Placental pericyte (primary cell): ENCODE results near the gene MRPL9. TPM values are rescaled to one million over a fixed set of nuclear protein-coding genes. Genes with fewer than 3 reads are reported as not detected.

Experiments used
- small RNA-seq: library from RNA; depleted of rRNA; stranded (forward); fragments of <200 nt; gene quantifications from one replicate; pipeline ENCODE3, GENCODE V24; 2012; ENCODE audit warnings: low replicate concordance
- total RNA-seq: library from RNA; depleted of rRNA; stranded (reverse); fragments of >200 nt; gene quantifications from 2 replicates; pipeline ENCODE4 v1.2.3, GENCODE V29; 2012

MRPL9 gene
- 77.2 and 87.5 TPM in 2 replicates for total RNA-seq

GRCh38 chr1:151762941-151763921 is at the start of gene MRPL9:
MRPL9 (minus strand) TSS chr1:151763496; CDS start chr1:151763479, 17 bp downstream.

DNA sequence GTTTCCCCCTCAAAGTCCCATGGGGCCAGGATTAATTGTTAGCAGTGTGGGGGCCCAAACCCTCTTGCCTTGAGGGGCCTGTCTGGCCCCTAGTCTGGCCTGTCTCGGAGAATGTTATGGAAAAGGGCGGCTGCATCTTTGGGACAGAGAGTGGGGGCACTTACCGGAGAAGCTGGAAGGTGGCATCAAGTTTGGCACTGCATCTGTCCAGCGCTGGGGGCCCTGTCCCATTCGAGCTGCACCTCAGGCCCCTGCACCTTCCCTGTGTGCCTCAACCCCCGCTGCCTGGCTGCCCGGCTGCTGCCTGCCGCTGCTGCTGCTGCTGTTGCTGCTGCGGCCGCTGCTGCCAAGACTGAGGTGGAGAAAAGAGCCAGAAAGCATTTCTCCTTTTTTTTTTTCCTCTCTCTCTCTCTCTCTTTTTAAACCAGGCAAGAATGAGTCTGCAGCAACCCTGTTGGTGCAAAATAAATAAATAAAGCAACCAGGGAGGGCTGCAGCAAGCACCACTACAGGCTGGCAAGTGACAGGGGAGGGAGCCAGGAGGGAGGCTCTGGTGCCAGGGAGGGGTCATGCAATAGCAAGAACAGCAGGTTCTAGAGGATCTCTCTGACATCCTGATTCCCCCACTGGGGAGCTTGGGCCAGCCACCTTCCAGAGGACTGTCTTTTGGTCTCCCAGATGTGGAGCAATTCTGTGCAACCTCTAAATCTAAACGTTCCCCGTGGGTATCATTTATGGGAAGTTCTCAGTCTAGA is 41.9 kb upstream of the MRPL9 start, which contains the start of gene LINGO4:
LINGO4 (minus strand) TSS at position 354 of the 755 bp plus-strand sequence. CDS start 2,715 bp downstream, outside the sequence.

DNA sequence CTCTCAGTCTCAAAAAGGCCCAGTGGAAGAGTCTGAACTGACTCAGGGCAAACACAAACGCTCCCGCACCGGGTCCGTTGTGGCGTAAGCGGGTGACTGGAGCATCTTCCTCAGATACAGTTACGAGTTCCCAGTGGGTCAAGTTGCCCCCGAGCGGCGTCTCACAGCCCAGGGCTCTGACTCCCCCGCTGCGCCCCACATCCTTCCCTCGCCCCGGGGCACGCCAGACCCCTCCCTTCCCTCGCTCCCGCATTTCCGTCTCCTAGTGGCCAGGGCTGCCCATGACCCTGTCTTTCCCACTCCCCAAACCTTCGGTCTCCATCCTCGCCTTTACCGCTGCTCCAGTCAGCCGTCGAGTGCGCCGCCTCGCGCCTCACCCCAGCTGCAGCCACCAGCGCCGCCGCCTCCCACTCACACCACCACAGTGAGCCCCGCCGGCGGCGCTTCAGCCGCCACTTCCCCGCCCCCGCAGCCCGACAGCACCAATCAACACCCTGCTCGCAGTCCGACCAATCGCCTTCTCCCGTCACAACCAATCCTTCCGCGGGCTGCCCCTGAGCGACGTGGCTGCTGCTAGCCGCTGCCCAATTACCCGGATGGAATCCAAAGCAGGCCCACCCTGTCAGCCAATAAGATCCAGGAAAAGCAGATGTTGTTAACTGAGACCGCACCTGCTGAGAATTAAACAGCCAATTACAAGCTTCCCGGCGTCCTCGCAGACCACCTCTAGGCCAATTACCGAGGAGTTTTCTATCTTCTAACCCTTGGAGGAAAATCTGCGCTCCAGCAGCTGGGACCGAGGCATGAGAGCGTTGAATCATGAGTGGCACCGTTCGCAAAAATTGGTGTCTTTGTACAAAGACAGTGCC is 27.0 kb upstream of the MRPL9 start, which contains the start of gene TDRKH:
TDRKH (minus strand) TSS at position 430 of the 869 bp plus-strand sequence. CDS start 7,478 bp downstream, outside the sequence.

DNA sequence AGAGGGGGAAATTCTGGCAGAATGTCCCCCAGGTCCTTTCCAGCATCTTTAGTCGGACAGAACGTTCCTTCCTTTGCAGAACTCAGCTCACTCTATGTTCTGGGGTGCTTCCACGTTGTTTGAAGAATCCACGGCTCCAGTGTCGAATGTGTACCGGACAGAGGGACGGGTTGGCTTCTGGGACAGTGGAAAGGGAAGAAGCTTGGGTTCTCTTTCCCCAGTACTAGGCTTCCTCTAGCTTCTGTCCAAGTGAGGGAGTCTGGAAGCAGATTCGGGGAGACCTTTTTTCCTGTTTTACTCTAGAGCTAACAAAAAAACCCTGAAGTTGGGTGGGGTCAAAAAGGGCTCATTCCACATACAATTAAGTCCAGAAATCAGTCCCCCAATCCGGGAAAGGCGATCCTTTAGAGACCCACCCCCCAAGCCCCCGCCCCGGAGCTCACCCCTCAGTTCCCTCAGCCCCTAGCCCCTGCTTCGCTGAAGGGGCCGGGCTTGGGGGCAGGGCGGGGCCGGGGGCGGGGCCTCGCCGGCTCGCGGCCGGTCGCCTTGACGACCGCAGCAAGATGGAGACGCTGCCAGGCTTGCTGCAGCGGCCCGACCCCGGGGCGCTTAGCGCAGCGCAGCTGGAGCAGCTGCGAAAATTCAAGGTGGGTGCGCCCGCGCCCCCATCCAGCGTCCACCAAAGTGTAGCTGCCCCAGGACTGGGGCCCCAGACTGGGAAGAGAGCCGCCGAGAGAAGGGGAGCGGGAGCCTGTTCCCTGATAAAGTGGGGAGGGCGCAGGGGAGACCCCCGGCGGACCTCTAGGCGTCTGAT is 42.1 kb downstream of the MRPL9 start, which contains the start of gene RIIAD1:
RIIAD1 (plus strand) TSS at position 549 of the 814 bp plus-strand sequence; CDS start at position 564, 15 bp downstream.

DNA sequence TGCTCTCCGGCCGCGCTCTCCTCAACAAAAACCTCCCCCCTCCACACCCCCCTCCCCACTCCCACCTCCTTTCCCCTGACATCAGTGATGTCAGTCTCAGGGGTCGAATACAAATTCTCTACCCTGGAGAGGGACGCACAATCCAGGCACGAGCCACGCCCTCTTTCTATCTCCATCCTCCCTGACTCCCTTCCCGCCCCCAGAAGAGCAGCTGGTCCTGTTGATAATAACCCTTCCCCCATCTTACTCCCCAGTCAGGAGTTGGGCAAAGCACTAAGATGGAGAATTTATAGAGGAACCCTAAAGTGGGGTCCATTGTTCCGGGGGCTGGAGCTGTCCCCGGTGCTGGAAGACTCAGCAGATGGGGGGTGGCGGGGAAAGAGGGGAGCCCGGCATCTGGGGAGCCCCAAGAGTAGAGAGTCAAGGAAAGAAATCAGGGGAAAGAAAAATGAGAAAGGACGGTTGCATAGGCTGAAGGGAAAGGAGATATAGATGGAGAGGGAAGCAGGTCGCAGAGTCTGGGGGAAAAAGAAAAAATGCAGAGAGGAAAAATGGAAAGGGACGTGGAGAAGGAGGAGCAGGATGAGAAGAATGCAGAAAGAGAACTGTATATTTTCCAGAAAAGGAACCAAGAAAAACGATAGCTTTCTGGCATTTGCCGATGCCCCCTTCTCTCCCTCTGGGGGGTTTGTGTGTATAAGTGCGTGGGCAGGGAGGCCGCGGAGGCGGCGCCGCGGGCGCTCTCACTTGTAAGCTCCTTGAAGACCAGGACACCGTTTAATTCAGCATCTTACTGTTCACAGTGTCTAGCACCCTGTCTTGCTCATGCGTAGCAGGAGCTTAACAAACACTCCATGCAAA is 46.3 kb downstream of the MRPL9 start, which contains the start of gene CELF3:
CELF3 (minus strand) TSS at position 33 of the 861 bp plus-strand sequence. CDS start 783 bp downstream, outside the sequence.

Small RNA genes within 50 kb of the gene (small RNA-seq; reads per million reads assigned to genes)
- gene RNU6-662P: not detected

Other genes with a start within 250 kb of the MRPL9 start
- gene TUFT1, start 223.2 kb downstream of the MRPL9 start, total RNA-seq: 14.7 and 21.7 TPM in 2 replicates
- gene SNX27, start 151.4 kb downstream of the MRPL9 start, total RNA-seq: 29.3 and 29.6 TPM in 2 replicates
- gene CELF3, start 46.7 kb downstream of the MRPL9 start, total RNA-seq: not detected in 2 replicates
- gene RIIAD1, start 42.0 kb downstream of the MRPL9 start, total RNA-seq: not detected in 2 replicates
- 1.0 and 1.5 TPM in 2 replicates for gene TDRKH, start 27.0 kb upstream of the MRPL9 start, total RNA-seq
- gene LINGO4, start 41.9 kb upstream of the MRPL9 start, total RNA-seq: not detected in 2 replicates
- not detected in 2 replicates for gene RORC, start 68.3 kb upstream of the MRPL9 start, total RNA-seq
- gene C2CD4D, start 76.3 kb upstream of the MRPL9 start, total RNA-seq: not detected in 2 replicates
- not detected in 2 replicates for gene THEM5, start 90.2 kb upstream of the MRPL9 start, total RNA-seq
- 8.8 and 10.7 TPM in 2 replicates for gene THEM4, start 146.0 kb upstream of the MRPL9 start, total RNA-seq
- 46.0 and 55.6 TPM in 2 replicates for gene S100A10, start 230.4 kb upstream of the MRPL9 start, total RNA-seq